CD4-positive, alpha-beta T cell treated with Interleukin-6 for 4 hours (primary cell): ENCODE results near the gene CSTB.

Experiments
- DNase-seq: peaks from one replicate; pipeline ENCODE4 v3.0.0-alpha.2; 2020; ENCODE audit warnings: mixed read lengths

Gene CSTB

DNA sequence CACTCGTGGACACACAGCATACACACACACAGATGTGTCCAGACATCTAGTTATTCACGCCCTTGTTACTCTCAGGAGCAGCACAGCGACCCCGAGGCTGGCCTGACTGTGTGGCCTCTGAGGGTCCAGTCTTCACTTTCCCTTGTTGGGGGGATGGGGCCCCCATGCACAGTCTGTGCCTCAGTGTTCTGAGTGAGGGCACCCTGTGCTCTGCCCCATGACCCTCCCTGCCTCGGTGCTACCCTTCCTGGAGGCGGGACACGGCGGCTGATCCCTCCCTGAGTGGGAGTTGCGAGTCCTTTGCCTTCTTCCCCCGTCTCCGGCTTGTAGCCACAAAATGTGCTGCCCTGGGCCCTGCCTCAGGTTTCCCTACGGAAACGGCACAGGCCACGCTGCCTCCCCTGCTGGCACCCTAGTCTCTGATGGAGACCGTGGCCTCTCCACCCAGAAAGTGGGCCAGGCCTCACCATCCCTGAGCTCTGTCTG is 8.6 kb downstream of the CSTB start:
- no peak for DNase-seq

DNA sequence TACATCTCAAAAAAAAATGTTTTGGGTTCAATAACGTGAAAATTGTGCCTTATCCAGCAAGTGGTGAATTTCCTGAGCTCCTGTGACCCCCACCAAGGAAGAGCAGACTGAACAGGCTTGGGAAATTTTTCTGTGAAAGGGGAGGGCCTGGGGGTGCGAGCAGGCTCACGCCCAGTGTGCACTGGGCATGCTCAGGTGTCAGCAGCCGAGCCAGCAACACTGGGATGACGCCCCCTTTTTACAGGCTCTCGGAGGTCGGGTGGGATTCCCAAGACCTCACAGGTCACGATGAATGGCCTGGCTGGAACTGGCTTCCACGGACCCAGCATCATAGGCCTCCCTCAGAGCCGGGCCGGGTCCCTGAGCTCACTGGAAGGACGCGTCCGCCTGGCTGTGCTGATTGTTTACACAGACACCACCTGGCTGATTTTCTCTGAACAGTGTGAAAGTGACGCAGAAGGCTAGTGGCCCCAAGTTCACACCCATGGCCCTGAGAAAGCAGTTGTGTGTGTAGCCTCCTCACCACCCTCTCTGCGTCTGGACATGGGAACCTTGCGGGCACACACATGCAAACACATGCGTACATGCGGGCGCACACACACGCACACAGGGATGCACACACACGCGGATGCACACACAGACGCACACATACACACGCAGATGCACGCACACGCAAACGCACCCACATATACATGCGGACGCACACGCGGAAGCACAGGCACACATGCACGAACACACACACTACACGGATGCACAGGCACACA is 9.2 kb downstream of the CSTB start:
- no peak for DNase-seq

- no peak for DNase-seq
Measured at GRCh38 chr21:43764576-43765495, 11.3 kb downstream of the CSTB start.

GRCh38 chr21:43763901-43764523 is 12.1 kb downstream of the CSTB start:
- DNase-seq = no peak

DNA sequence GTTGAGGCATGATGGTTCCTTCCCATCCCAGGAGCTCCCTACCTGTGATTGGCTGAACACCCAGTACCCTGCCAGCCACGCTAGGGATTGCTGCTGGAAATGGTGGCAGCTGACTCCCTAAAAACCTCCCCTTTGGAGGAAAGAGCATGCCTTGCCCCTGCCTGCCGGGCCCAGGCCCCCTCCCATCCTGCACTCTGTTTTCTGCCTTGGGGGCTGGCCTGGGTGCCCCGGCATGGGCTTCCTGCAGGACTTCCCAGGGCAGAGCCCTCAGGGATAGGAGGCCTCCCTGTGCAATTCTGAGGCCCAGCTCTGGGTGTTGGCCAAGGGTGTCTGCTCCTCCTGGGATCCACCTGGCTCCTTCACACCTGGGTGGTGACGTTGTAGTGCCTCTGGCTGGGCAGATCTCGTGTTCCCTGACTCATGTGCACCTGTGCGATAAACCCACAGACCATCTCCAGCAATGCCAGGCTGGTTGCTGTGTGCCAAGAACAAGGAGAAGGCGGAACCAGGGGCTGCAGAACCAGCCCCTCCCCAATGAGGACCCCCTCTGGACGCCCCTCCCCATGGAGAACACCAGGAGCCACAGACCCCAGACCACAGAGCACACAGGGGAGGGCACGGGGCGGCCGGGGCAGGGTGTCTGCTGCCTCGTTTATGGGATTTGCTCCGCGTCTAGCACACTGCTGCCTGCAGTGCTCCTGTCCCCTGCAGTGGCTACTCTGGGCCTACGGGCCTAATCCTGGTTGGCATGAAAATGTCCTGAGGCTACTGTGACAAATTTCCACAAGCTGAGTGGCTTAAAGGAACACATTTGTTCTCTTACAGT is 13.6 kb downstream of the CSTB start:
- DNase-seq = no peak

DNA sequence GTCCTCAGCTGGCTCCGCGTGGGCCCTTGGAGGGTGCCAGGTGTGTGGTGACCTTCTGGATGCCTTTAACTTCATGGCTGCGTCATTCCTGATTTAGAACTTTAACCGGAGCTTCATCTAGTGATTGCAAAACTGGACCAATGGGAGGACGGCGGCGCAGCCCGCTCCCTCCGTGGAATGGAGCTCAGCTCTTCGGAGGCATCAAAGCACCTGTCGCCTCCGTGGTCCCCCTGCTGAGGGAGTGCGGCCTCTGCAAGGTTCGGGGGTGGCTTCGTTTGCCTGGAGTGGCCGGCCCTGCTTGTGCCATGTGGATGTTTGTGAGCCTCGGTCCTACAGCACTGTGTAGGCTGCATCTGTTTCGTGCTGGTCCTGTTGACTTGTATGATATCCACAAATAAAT is 14.2 kb downstream of the CSTB start:
- DNase-seq = no peak

DNA sequence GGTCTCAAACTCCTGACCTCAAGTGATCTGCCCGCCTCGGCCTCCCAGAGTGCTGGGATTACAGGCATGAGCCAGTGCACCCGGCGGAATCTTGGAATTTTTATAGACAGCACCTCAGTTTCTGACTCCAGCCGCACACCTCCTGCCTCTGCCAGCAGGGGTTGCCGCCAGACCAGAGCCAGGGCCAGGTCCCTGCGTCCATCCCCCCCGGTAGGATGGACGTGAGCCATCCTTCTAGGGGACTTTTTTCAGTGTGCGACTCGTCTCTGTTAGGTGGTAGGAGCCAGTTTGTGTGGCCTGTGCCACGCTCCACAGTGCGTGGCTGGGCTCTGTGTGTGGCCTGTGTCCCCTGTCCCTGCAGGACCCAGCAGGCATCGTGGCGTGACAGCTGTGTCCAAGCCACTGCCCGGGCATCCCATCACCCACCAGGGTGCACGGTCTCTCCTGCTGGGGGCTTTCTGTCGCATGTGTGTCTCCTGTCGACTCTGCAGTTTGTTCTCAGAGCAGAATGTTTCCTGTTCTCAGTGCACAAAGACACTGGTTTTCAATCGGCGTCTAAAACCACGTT is 15.6 kb downstream of the CSTB start:
- DNase-seq = no peak

GRCh38 chr21:43759651-43760050 is 16.5 kb downstream of the CSTB start:
- DNase-seq = no peak

DNA sequence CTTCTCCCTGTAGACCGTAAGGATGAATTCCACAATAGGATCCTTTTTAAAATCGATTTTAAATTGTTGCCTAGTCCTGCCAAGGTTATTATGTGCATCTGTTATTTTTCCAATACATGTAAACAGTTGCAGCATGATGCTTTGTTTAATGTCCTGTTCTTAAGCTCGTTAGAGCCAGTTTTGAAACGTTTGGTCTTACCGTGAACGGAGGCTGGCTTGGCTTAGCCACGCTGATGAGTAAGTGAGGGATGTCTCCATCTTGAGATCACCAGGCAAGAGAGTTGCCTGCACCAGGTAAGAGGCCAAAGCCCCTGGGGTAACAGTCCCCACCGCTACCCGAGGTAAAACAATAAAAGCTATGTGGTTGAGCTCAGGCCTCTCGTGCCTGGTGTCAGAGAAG is 17.3 kb downstream of the CSTB start:
- DNase-seq = no peak

DNA sequence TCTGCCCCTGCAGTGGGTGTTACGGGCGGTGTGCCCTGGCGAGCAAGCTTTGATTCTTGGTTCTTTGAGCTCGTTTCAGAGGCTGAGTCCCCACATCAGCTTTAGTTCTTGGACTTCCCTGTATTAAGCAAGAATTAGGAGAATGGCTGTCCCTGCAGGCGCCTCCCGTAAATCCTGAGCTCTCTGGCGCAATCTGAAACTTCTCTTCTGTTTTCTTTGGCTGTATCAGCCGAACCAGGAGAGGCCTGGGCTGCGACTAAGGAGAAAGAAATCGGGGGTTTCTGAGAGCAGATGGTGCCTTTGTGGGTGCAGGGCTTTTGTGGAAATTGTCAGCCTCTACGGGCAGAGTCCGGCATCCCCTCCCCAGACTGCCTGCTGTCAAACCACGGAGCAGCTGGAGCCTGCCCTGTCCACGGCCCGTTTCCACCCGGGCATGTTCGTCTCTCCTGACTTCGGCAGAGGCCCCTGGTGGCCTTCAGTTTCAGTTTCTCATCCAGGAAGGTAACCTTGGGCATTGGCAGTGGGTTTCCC is 17.9 kb downstream of the CSTB start:
- no peak for DNase-seq

GRCh38 chr21:43757601-43758000 is 18.5 kb downstream of the CSTB start:
- DNase-seq = no peak

DNA sequence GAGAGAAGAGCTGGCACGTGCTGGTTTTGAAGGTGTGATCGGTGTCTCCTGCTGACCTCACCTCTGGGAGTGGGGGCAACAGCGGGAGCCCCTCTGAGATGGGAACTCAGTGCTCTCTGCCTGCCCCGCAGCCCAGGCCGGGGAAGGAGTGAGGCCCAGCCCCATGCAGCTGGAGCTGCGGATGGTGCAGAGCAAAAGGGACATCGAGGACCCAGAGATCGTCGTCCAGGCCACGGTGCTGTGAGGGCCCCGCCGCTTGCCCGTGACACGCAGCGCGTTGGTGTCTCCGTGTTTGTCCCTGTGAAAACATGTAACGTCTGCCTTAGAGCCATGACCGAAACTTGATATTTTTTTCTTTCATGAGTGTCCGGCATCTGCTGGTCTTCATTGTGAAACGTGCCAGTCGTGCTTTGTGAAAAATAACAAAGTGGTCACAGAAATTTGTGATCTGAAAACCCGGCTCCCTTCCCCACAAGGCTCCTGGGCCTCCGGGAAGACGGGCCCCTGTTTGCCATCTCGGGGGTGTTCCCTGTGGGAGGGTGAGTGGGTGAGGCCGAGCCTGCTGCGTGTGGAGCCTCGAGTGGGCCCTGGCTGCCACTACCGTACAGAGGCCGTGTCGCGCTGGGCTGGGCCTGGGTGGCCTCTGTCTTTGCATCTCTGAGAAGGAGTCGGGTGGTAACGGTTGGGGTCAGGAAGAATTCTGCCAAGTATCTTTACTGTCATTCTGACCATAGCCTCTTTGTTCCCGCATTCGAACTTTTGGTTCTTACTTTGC is 20.1 kb downstream of the CSTB start:
- no peak for DNase-seq

GRCh38 chr21:43754948-43755781 is 20.9 kb downstream of the CSTB start:
- no peak for DNase-seq

DNA sequence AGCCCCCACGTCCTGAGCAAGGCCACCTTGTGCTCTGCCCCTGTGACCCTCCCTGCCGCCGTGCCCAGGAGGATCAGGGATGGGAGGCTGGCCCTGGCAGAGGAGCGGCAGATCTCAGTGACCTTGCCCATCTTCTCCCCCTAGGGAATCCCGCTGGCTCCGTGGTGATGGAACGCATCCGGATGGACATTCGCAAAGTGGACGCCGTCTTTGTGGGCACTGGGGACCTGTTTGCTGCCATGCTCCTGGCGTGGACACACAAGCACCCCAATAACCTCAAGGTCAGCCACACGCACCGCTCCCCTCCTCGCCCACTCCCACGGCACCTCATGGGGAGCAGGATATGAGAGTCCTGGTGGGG is 22.7 kb downstream of the CSTB start:
- no peak for DNase-seq

- no peak for DNase-seq
Measured at GRCh38 chr21:43752758-43753438, 23.2 kb downstream of the CSTB start.

DNA sequence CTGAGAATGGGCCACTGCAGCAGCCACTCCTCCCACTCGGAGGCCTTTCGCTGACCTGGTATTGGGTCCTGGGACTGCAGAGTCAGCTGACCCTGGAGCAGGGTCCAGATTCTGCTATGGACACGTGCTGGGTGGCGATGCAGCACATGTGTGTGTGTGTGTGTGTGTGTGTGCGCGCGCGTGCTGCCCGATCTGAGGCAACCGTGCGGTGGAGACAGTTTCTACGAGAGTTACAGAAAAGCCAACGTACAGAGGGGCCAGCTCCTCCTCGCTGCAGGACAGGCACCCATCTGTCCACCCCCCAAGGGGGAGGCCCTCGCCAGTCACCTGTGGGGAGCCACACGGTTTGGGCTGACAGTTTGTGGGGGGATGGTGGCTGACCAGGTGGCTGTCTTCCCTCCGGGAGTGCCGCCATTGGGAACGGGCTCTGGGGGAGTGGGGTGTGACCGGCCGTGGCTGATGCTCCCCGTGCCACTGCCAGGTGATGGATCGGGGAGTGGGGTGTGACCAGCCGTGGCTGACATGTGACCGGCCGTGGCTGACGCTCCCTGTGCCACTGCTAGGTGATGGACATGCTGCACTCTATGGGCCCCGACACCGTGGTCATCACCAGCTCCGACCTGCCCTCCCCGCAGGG is 24.0 kb downstream of the CSTB start:
- DNase-seq = no peak

DNA sequence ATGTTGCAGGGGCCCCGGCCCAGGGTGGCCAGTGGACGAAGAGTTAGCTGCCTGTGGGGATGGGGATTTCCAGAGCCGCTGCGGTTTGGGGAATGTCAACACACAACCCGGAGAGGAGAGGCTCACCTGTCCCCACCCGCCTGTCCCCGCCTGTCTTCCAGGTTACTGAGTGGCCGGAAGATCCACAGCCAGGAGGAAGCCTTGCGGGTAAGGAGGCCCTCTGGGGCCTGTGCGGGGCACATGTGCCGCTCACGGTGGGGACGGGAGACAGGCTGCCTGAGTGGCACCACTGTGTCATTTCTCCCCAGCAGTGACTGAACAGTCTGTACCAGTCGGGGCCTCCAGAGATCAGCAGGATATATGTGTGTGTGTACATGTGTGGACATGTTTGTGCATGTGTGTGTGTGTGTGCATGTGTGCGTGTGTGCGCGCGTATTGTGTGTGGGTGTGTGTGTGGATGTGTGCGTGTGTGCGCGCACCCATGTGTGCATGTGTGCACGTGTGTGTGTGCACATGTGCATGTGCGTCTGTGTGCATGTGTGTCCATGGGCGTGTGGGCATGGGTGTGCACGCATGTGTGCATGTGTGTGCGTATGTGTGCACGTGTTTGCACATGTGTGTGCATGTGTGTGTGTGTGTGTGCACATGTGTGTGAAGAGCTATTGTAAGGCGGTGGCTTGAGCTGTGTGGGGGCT is 25.6 kb downstream of the CSTB start:
- DNase-seq = no peak

- DNase-seq = no peak
Measured at GRCh38 chr21:43749651-43750262, 26.4 kb downstream of the CSTB start.
